K562 (cell line): ENCODE results near the gene TTC4. TPM values are rescaled to one million over a fixed set of nuclear protein-coding genes. Genes with fewer than 3 reads are reported as not detected.

Experiments used
- ARID1B ChIP-seq: fragments of 450-650 bp; IDR thresholded peaks from 2 replicates; pipeline ENCODE4 v1.6.1; 2016; ENCODE audit warnings: antibody characterized with exemption, mild to moderate bottlenecking, inconsistent platforms
- BCOR ChIP-seq: fragments of 450-650 bp; IDR thresholded peaks from 2 replicates; pipeline ENCODE4 v1.6.1; 2016
- DMBX1 ChIP-seq: fragments of 250-450 bp; sonication (Bioruptor Pico); IDR thresholded peaks from 2 replicates; pipeline ENCODE4 v1.8.0; 2022; ENCODE audit warnings: inconsistent platforms, mild to moderate bottlenecking, moderate library complexity, borderline replicate concordance
- EZH2 ChIP-seq: IDR thresholded peaks from 2 replicates; pipeline ENCODE4 v1.6.1; 2012; ENCODE audit warnings: low read depth, mild to moderate bottlenecking, inconsistent platforms, low read length, borderline replicate concordance
- FOS ChIP-seq: IDR thresholded peaks from 3 replicates; pipeline ENCODE4 v1.6.1; 2011; ENCODE audit not compliant: insufficient read length; ENCODE audit errors: extremely low read depth
- HMG20B ChIP-seq: fragments of 250-450 bp; sonication (Bioruptor Pico); IDR thresholded peaks from 2 replicates; pipeline ENCODE4 v1.5.0; 2021; ENCODE audit warnings: mild to moderate bottlenecking
- HOXB6 ChIP-seq: fragments of 250-450 bp; sonication (Bioruptor Pico); IDR thresholded peaks from 2 replicates; pipeline ENCODE4 v1.5.1; 2022; ENCODE audit warnings: mild to moderate bottlenecking, borderline replicate concordance
- KHSRP ChIP-seq: fragments of 450-650 bp; IDR thresholded peaks from 2 replicates; pipeline ENCODE4 v1.6.1; 2017
- MAZ ChIP-seq, 2 experiments: fragments of 450-650 bp in 1 of 2; sonication (generic) in 1 of 2; formaldehyde crosslinking; IDR thresholded peaks in 1 of 2; conservative IDR thresholded peaks in 1 of 2; 2 replicates each; pipeline versions ENCODE4 v1.4.0 to v1.5.0; 2020; ENCODE audit warnings: mild to moderate bottlenecking in 1 of 2, missing genetic modification reagents in 1 of 2
- MLLT1 ChIP-seq, 2 experiments: fragments of 450-650 bp; IDR thresholded peaks; 2 replicates each; pipeline ENCODE4 v1.6.1; 2016
- MTA3 ChIP-seq: fragments of 450-650 bp; formaldehyde crosslinking; IDR thresholded peaks from 2 replicates; pipeline ENCODE4 v1.6.1; 2017; ENCODE audit warnings: mild to moderate bottlenecking, borderline replicate concordance
- NFE2 ChIP-seq: IDR thresholded peaks from 2 replicates; pipeline ENCODE4 v1.6.1; 2014; ENCODE audit warnings: antibody characterized with exemption, low read depth
- NRF1 ChIP-seq, 2 experiments: fragments of 450-650 bp; IDR thresholded peaks in 1 of 2; conservative IDR thresholded peaks in 1 of 2; 2 replicates each; pipeline ENCODE4 v1.6.1; 2014; ENCODE audit warnings: mild to moderate bottlenecking in 2 of 2
- PTRF ChIP-seq: fragments of 450-650 bp; IDR thresholded peaks from 2 replicates; pipeline ENCODE4 v1.6.1; 2016; ENCODE audit warnings: mild to moderate bottlenecking, missing genetic modification characterization, missing compliant biosample characterization
- RFX7 ChIP-seq: fragments of 250-450 bp; sonication (Bioruptor Pico); IDR thresholded peaks from 2 replicates; pipeline ENCODE4 v1.5.1; 2021; ENCODE audit warnings: mild to moderate bottlenecking
- TEAD4 ChIP-seq, 2 experiments: sonication (generic) in 1 of 2; formaldehyde crosslinking in 1 of 2; IDR thresholded peaks; 2 replicates each; pipeline versions ENCODE4 v1.6.1 to v1.8.0; 2012 to 2022; ENCODE audit warnings: borderline replicate concordance in 1 of 2, inconsistent platforms in 1 of 2, low read length in 1 of 2, mild to moderate bottlenecking in 1 of 2, missing genetic modification reagents in 1 of 2
- ZBTB43 ChIP-seq: sonication (generic); formaldehyde crosslinking; IDR thresholded peaks from 2 replicates; pipeline ENCODE4 v1.8.0; 2023; ENCODE audit warnings: mild to moderate bottlenecking, missing genetic modification reagents
- ZC3H8 ChIP-seq: fragments of 450-650 bp; IDR thresholded peaks from 2 replicates; pipeline ENCODE4 v1.6.1; 2017
- ZEB2 ChIP-seq: fragments of 450-650 bp; IDR thresholded peaks from 2 replicates; pipeline ENCODE4 v1.6.1; 2016
- ZFP91 ChIP-seq: sonication (generic); formaldehyde crosslinking; IDR thresholded peaks from 2 replicates; pipeline ENCODE4 v1.8.0; 2022; ENCODE audit warnings: mild to moderate bottlenecking, missing genetic modification reagents
- ZNF224 ChIP-seq: sonication (generic); formaldehyde crosslinking; IDR thresholded peaks from 2 replicates; pipeline ENCODE4 v1.8.0; 2022; ENCODE audit warnings: mild to moderate bottlenecking, missing genetic modification reagents
- ZNF311 ChIP-seq: fragments of 250-450 bp; sonication (Bioruptor Pico); IDR thresholded peaks from 2 replicates; pipeline ENCODE4 v1.4.0; 2020; ENCODE audit warnings: mild to moderate bottlenecking, moderate library complexity
- ZNF347 ChIP-seq: fragments of 450-650 bp; formaldehyde crosslinking; IDR thresholded peaks from 2 replicates; pipeline ENCODE4 v1.4.0; 2020; ENCODE audit warnings: low read depth, mild to moderate bottlenecking, moderate library complexity
- ZNF766 ChIP-seq: fragments of 200-800 bp; sonication (Bioruptor generic); conservative IDR thresholded peaks from 2 replicates; pipeline ENCODE4 v1.6.1; 2016; ENCODE audit warnings: missing genetic modification characterization, missing compliant biosample characterization
- polyA plus RNA-seq, 8 experiments: library from polyadenylated mRNA; depleted of rRNA in 4 of 8; stranded (reverse) in 5 of 8; unstranded in 3 of 8; fragments of >200 nt; fragmentation: Nextera tagmentation in 2 of 8; fragmentation: Illumina TruSeq in 1 of 8; extraction: Ambion mirVana in 2 of 8; extraction: Trizol in 1 of 8; gene quantifications; 2 replicates each; pipeline versions ENCODE4 v1.2.1 to v1.2.3, GENCODE V29; 2011 to 2014; ENCODE audit warnings: inconsistent platforms in 1 of 8, missing spikeins in 1 of 8
- total RNA-seq, 7 experiments: library from RNA; depleted of rRNA in 6 of 7; stranded (reverse); fragments of >200 nt in 6 of 7; fragmentation: Illumina TruSeq in 2 of 7; extraction: Trizol in 2 of 7; gene quantifications; 2 replicates each; pipeline versions ENCODE4 v1.2.1 to v1.2.3, GENCODE V29; 2011 to 2021; ENCODE audit warnings: low replicate concordance in 1 of 7
- TF ChIP-seq, protein P1 (sequence below): fragments of 250-450 bp; sonication (Bioruptor Pico); IDR thresholded peaks from 2 replicates; pipeline ENCODE4 v1.8.0; 2022; ENCODE audit warnings: moderate library complexity, mild to moderate bottlenecking, inconsistent platforms

Gene TTC4
- total and polyA plus RNA-seq, 9 of the 15 experiments (the other 6 are each of a cell fraction or from before 2014, with no cell fraction given): 36.3 to 111 (median 54.1) TPM

DNA sequence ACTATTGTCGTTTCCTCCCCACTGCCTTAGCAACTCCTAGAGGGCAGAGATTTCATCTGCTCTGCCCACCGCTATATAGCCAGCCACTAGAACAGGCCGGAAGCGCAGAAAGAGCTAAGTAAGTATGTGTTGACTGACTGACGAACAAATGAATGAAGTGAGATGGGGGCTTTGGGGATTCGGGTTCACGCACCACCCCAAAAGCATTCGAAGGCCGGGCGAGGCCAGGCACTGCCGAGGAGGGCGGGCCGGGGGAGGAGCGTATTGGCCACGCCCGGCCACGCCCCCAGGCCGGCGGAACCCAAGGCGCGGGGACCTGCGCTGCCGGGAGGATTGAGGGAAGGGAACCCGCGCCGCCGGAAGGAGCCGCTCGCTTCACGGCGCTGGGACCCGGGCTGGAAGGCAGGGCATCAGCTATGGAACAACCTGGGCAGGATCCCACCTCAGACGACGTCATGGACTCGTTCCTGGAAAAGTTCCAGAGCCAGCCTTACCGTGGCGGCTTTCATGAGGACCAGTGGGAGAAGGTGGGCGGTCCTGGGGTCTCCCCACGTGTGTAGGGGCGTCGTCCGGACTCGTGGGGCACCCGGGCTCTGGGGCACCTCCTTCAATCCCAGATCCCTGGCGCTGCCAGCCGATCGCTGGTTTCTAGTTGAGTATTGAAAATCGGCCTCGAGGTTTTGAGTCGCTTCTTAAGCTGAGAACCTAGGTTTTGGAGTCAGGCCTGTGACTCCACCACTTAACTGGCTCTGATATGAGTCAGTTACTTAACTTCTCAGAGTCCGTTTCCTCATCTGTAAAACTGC, at the start of gene TTC4 (continued):
- TF ChIP-seq ZBTB43 (CRISPR knock-in tag): peak; percentile 66; the same call in 1 of the 2 replicates
- TF ChIP-seq MAZ (CRISPR knock-in tag; conservative IDR thresholded peaks at IDR 0.05 in 1 of 2, IDR thresholded peaks at IDR 0.05 in 1 of 2): peak; percentile 89 to 97
- TF ChIP-seq ARID1B: no peak
- peak; percentile 78; the same call in 1 of the 2 replicates for TF ChIP-seq ZFP91
- TF ChIP-seq FOS: no peak
- TF ChIP-seq EZH2: no peak
- peak; percentile 94 for TF ChIP-seq MTA3
- no peak for TF ChIP-seq ZNF347 (CRISPR knock-in tag)
- no peak for TF ChIP-seq PTRF (tag)
- TF ChIP-seq HMG20B (CRISPR knock-in tag): no peak
- TF ChIP-seq KHSRP: no peak
- TF ChIP-seq HOXB6 (CRISPR knock-in tag): peak; percentile 17; the same call in 1 of the 2 replicates
- no peak for TF ChIP-seq ZNF766 (CRISPR knock-in tag)
- no peak for TF ChIP-seq ZNF224
- TF ChIP-seq, protein P1, sequence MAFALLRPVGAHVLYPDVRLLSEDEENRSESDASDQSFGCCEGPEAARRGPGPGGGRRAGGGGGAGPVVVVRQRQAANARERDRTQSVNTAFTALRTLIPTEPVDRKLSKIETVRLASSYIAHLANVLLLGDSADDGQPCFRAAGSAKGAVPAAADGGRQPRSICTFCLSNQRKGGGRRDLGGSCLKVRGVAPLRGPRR: no peak; the same call in 1 of the 2 replicates
- no peak for TF ChIP-seq MLLT1 (IDR thresholded peaks at IDR 0.05)
- TF ChIP-seq NRF1 (conservative IDR thresholded peaks at IDR 0.05 in 1 of 2, IDR thresholded peaks at IDR 0.05 in 1 of 2): peak; percentile 70 to 75
- no peak for TF ChIP-seq BCOR
- no peak for TF ChIP-seq ZNF311 (CRISPR knock-in tag)
- no peak for TF ChIP-seq RFX7 (CRISPR knock-in tag)
- TF ChIP-seq NFE2: peak; percentile 19; the same call in 1 of the 2 replicates
- no peak for TF ChIP-seq ZC3H8
- TF ChIP-seq ZEB2: peak; percentile 98
- TF ChIP-seq DMBX1: peak; percentile 40; the same call in 1 of the 2 replicates
- peak; percentile 39; the same call in 1 of the 2 replicates for TF ChIP-seq TEAD4 (IDR thresholded peaks at IDR 0.05; ENCODE audit: low read length)
- no peak for TF ChIP-seq TEAD4 (CRISPR knock-in tag; IDR thresholded peaks at IDR 0.05; ENCODE audit: borderline replicate concordance)
